GM12873 (cell line): ENCODE results near the gene CCM2.

Experiments used
- CTCF ChIP-seq: IDR thresholded peaks from 2 replicates; pipeline ENCODE4 v1.5.1; 2012; ENCODE audit warnings: low read depth, mild to moderate bottlenecking, moderate library complexity, low read length, control low read depth; ENCODE audit not compliant: insufficient read depth; ENCODE audit errors: missing control alignments

CCM2 gene

GRCh38 chr7:45052011-45052410, 52.0 kb downstream of the CCM2 start:
- no peak for TF ChIP-seq CTCF

- no peak for TF ChIP-seq CTCF
Measured at GRCh38 chr7:45053401-45053800, 53.4 kb downstream of the CCM2 start.

- no peak for TF ChIP-seq CTCF
Measured at GRCh38 chr7:45053941-45054340, 53.9 kb downstream of the CCM2 start.

- no peak for TF ChIP-seq CTCF
Measured at GRCh38 chr7:45054442-45054841, 54.4 kb downstream of the CCM2 start.

- no peak for TF ChIP-seq CTCF
Measured at GRCh38 chr7:45055016-45055415, 55.0 kb downstream of the CCM2 start.

GRCh38 chr7:45055594-45056219, 55.7 kb downstream of the CCM2 start:
- no peak for TF ChIP-seq CTCF

- no peak for TF ChIP-seq CTCF
Measured at GRCh38 chr7:45057878-45058277, 57.9 kb downstream of the CCM2 start.
